H1 (cell line): ENCODE measurements around the gene VPS13C. TPM values are rescaled to one million over a fixed set of nuclear protein-coding genes. Genes with fewer than 3 reads are reported as not detected.

Experiments used
- CHD1 ChIP-seq: IDR thresholded peaks from 2 replicates; pipeline ENCODE4 v1.6.1; 2012; ENCODE audit warnings: low read depth, low read length, improper control_type of control experiment
- polyA plus RNA-seq, 7 experiments: library from polyadenylated mRNA; depleted of rRNA in 3 of 7; stranded (reverse) in 5 of 7; unstranded in 2 of 7; fragments of >200 nt in 5 of 7; fragments of 200-250 nt in 2 of 7; gene quantifications; 1 replicate in 5 of 7; 2 replicates in 1 of 7; 4 replicates in 1 of 7; pipeline versions ENCODE4 v1.2.1 to v1.2.3, GENCODE V29; 2011 to 2013; ENCODE audit warnings: missing spikeins in 2 of 7, mixed read lengths in 2 of 7
- total RNA-seq: library from RNA; stranded (reverse); fragmentation: NEBNext Ultra II Directional; extraction: Animal tissue kit (Norgen Biotek cat#: 25700); gene quantifications from 2 replicates; pipeline ENCODE4 v1.2.1, GENCODE V29; 2021
- TF ChIP-seq, protein P1 (sequence below): IDR thresholded peaks from 2 replicates; pipeline ENCODE4 v1.6.1; 2012; ENCODE audit warnings: inconsistent platforms

Gene VPS13C
- total and polyA plus RNA-seq, 2 of the 8 experiments (the other 6 are each of a cell fraction or from before 2014, with no cell fraction given) = 4.8 to 18.8 TPM

GRCh38 chr15:62068810-62069167 is 8.5 kb upstream of the VPS13C start (continued):
- no peak for TF ChIP-seq CHD1
- TF ChIP-seq, protein P1, sequence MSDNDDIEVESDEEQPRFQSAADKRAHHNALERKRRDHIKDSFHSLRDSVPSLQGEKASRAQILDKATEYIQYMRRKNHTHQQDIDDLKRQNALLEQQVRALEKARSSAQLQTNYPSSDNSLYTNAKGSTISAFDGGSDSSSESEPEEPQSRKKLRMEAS = no peak
